HG02678 (cell line): ENCODE results near the gene OR4N2.
"Not testable (repeated sequence)": the region's sequence is repeated elsewhere in the genome, so short reads cannot be mapped to it uniquely, and the experiment has no call there.

Experiments
- ATAC-seq: cut with Tn5 transposase; IDR thresholded peaks from one replicate; pipeline ENCODE4 v1.9.1; 2021; ENCODE audit warnings: mild to moderate bottlenecking, moderate library complexity; ENCODE audit not compliant: unreplicated experiment

Gene OR4N2

GRCh38 chr14:19803470-19803869, at the start of gene OR4N2:
TSS of gene OR4N2 (plus strand) at chr14:19803770. CDS start at chr14:19827449, 23,679 bp downstream.
- not testable (repeated sequence) for ATAC-seq

GRCh38 chr14:19754172-19754571, 49.4 kb upstream of the OR4N2 start:
- no peak for ATAC-seq

GRCh38 chr14:19771491-19771890, 32.1 kb upstream of the OR4N2 start:
- ATAC-seq: not testable (repeated sequence)

GRCh38 chr14:19771895-19772430, 31.6 kb upstream of the OR4N2 start:
- ATAC-seq: no peak

- ATAC-seq: not testable (repeated sequence)
These were observed 31.1 kb upstream of the OR4N2 start for GRCh38 chr14:19772454-19772853.

GRCh38 chr14:19773204-19773603, 30.4 kb upstream of the OR4N2 start, which contains the start of gene OR4M1:
TSS of gene OR4M1 (plus strand) at chr14:19773504. CDS start at chr14:19780323, 6,819 bp downstream.
- not testable (repeated sequence) for ATAC-seq

- ATAC-seq: no peak
These were observed 28.0 kb upstream of the OR4N2 start for GRCh38 chr14:19775587-19775986.

- not testable (repeated sequence) for ATAC-seq
These were observed 17.7 kb upstream of the OR4N2 start for GRCh38 chr14:19785848-19786247.

- not testable (repeated sequence) for ATAC-seq
These were observed 16.3 kb upstream of the OR4N2 start for GRCh38 chr14:19787318-19787717.

GRCh38 chr14:19788150-19788549, 15.4 kb upstream of the OR4N2 start:
- ATAC-seq: not testable (repeated sequence)

- not testable (repeated sequence) for ATAC-seq
These were observed 7.0 kb upstream of the OR4N2 start for GRCh38 chr14:19796520-19797108.

- no peak for ATAC-seq
These were observed 3.7 kb upstream of the OR4N2 start for GRCh38 chr14:19799880-19800279.

- ATAC-seq: no peak
These were observed 3.1 kb upstream of the OR4N2 start for GRCh38 chr14:19800282-19801117.

- ATAC-seq: no peak
These were observed 2.5 kb upstream of the OR4N2 start for GRCh38 chr14:19801118-19801464.

- ATAC-seq: not testable (repeated sequence)
These were observed 9.8 kb downstream of the OR4N2 start for GRCh38 chr14:19813171-19813920.

- ATAC-seq: not testable (repeated sequence)
These were observed 16.3 kb downstream of the OR4N2 start for GRCh38 chr14:19819879-19820278.

GRCh38 chr14:19821016-19821415, 17.4 kb downstream of the OR4N2 start:
- ATAC-seq: not testable (repeated sequence)

- ATAC-seq: no peak
These were observed 19.6 kb downstream of the OR4N2 start for GRCh38 chr14:19823178-19823577.

- ATAC-seq: no peak
These were observed 20.2 kb downstream of the OR4N2 start for GRCh38 chr14:19823765-19824164.

- not testable (repeated sequence) for ATAC-seq
These were observed 24.2 kb downstream of the OR4N2 start for GRCh38 chr14:19827626-19828244.

GRCh38 chr14:19828314-19828713, 24.7 kb downstream of the OR4N2 start:
- ATAC-seq: no peak
